Activated CD8-positive, alpha-beta memory T cell treated with anti-CD3 and anti-CD28 coated beads for 1 hour (primary cell): ENCODE data around the gene BICDL1.

ENCODE experiments used
- DNase-seq, 2 donors: peaks; one replicate each; pipeline ENCODE4 v3.0.0-alpha.2; 2020; ENCODE audit warnings: low read depth in 1 of 2; ENCODE audit errors: extremely low read depth in 1 of 2

BICDL1 gene

DNA sequence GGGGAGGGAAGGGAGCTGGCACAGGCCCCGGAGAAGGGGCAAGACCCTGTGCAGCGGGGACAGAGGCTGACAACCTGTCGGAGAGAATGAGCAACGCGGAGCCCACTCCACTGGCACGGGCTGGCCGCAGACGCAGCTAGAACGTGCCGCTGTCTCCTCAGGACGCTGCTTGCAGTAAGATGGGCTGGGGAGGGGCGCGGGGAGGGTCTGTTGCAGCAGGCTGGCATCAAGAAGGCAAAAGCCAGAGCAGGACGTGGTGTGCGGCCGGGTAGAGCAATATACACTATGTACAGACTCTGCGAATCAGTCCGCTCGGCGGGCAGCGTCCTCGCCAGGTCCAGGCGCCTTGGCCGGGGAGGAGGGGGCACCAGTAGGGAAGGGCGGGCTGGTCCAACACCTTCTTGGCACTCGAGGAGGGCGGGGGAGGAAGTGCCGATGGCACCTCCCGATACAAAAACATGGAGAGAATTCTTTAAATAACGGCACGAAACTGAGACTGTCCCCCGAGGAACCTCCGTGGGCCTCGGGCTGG lies 107.7 kb downstream of the BICDL1 start:
- no peak for DNase-seq

DNA sequence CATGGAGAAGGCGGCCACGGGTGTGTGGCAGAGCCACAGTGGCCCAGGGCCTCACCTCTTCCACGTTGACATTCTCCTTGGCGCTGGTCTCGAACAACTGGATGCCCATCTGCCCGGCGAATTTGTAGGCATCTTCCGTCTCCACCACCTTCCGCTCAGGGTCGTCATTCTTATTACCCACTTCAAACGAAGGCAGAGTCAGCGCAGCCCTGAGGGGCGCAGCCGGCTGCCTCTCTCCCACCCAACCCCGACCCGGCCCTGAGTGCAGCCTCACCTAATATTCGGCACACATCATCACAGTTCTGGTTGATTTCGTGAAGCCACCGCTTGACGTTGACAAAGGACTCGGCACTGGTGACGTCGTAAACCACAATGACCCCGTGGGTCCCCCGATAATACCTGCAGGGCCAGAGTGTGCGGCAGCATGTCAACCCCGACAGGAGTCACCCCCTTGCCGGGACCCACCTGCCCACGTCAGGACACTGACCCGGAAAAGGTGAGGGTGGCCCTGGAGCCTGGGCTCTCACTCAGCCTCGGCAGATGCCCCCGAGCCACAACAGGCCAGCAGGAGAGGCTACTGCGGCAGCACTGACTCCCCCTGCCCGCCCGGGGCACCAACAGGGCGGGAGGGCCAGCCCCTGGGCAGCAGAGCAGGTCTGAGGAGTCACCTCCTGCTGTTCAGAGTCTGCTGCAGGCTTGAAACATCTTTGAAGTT lies 109.9 kb downstream of the BICDL1 start:
- no peak for DNase-seq

DNA sequence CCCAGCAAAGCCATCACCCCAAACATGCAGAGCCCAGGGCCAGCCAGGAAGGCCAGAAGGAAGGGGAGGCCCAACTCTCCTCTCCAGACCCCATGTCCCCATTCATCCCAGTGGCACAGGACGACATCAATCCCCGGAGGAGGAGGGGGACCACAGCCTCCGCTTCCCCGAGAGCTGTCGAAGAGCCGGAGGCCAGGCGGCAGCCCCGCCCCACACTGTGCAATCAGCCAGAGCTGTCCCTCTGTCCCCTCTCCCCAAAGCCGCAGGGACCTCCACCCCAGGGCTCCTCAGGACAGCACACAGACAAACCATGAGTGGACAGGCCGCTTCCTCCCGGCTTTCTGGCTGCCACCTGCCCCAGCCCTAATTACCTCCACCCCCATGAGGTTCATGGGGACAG lies 110.7 kb downstream of the BICDL1 start:
- no peak for DNase-seq

DNA sequence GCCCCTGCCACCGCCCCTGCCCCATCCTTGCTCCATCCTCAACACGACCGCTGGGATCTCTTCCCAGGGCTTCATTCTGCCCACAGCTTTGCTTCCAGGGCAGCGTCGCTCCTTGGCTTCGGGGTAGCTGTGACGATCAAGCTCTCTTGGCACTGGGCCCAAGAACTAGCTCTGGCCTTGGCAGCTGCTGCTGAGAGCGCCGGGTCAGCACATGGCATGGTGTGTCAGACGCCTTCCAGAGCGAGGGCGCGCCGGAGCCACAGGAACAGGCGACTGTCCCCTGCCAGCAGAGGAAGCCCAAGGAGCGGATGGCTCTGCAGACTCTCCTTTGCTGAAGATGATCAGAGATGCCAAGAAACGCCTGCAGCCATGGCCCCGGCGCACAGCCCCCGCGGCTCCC lies 111.6 kb downstream of the BICDL1 start:
- no peak for DNase-seq

DNA sequence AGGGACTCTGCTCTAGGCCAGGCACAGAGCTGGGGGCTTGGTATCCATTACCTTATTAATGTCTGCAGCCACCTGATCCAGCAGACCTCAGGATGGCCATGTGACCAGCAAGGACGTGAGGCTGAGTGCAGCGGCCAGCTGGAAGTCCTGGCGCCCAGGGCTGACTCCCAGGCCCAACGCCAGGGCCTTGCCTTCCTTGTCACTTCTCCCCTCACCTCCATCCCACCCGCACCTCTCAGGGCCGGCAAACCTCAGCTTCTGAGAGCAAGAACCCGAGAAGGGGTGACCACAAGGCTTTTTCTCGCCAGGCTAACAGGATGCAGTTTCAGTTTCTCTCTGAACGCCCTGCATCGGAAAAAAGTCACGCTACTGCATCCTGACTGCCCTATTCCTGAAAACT lies 112.1 kb downstream of the BICDL1 start:
- no peak for DNase-seq

DNA sequence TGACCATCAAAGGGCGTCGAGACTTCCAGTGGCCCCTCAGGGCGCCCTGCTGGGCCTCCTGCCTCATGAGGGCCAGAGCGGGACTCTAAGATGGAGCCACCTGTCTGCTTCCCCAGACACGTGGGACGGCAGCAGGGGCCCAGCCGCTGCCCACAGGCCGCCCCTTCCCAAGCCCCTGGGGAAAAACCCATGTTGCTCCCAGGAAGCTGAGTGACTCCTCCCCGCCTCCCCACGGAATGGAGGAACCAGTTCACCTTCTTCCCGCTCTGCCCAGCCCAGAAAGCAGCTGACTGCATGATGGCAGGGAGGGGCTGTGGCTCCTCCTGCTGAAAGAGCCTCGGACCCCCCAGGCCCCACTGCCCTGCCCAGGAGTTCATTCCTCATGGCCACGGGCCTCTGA lies 112.6 kb downstream of the BICDL1 start:
- no peak for DNase-seq

DNA sequence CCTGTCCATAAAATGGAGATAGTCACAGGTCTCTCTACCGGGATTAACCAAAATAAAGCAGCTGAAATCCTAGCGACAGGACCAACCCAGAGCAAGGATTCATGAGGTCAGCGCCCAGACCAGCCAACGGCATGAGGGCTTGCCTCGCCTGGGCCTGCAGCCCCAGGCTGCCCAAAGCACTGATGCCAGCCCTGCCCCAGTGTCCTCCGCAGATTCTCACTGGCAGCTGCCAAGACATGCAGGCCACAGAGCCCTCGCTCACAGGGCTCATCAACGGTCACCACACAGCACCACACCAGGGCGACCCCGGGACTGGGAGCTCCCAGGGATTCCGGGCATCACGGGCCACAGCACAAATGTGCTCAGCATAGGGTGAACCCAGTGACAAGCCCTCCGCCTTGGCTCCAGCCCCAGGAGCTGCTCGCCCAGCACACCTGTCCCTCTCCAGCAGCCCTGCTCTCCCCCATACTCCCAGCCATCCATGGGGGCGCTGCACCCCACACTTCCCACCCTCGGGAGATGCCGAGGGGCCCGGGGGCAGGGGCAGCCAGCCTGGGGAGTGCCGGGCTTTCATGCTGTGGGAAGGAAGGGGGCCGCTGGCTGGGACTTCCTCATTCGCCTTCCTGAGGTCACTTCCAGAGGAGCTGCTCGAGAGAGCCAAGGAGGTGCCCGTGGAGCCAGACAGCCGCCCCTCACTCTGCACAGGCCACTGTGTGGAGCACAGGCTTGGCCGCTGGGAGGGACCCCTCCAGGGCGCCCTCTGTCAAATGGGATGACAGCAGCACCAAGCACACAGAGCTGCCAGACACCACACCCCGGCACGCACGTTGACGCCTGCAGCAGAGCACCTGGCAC lies 113.4 kb downstream of the BICDL1 start:
- no peak for DNase-seq

DNA sequence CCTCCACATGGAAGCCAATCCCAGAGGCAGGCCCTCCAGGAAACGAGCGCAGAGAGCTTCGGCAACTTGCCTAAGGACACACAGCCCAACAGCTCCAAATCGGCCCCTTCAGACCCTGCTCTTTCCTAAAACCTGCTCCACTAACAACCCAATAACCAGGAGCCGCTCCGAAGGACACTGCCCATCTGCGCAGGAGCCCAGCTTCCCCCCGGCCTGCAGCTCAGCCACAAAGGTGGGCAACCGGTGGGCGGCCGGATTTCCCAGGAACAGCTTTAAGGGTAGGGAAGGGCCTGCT lies 114.0 kb downstream of the BICDL1 start:
- DNase-seq, result no peak

DNA sequence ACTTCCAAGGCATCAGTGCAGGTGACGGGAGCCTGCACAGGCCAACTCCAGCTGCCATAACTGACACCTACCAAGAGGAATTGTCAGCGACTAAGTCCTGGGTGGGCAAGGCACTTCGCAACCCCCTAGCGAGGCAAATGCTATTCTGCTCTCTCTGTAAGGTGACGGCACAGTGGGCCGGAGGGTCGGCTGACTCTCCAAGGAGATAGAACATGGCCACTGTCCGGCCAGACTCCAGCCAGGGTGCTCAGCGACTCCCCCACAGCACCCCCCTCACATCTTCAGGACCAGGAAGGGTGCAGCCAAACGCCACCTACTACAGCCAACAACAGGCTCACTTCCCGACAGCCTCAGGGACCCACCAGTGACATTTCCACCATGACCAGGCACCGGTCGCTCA lies 114.3 kb downstream of the BICDL1 start:
- no peak for DNase-seq

DNA sequence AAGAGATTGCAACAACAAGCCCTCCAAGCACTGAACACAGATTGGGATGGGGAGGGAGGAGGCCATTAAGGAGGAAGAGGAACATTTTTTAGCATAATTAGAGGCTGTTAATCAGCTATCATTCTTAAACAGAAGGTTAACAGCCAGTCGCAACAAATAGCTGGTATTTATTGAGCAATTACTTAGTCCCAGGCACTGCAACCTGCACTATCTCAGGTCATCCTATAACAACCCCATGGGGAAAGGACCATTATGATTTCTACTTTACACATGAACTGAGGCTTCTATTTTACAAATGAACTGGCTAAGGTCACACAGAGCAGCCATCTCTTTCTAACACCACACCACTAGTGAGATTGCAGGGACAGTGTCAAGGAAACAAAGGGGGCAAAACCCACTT lies 117.1 kb downstream of the BICDL1 start:
- DNase-seq, result no peak

DNA sequence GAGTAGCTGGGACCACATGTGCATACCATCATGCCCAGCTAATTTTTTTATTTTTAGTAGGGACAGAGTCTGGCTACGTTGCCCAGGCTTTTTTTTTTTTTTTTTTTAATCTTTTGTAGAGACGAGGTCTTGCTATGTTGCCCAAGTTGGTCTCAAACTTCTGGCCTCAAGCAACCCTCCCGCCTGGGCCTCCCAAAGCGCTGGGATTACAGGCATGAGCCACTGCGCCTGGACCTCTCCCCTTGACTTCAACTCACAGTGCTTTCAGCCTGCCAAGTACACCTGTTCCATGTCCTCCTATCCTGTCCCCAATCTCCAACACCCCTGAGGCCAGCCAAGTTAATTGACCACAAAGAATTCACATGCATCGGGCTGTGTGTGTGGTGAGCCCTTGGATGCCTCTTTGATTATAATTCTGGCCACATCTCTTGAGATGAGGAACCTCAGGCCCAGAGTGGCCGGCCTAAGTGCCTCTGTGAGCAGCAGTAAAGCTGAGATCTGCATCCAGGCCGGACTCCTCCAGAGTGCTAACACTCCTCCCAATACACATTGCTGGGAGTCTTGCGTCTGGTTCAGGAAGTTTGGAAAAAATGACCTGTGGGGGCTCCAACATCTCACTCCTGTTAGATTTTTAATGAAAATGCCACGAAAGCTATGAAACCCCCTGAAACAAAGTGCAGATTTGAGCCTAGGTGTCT lies 120.7 kb downstream of the BICDL1 start:
- no peak for DNase-seq

DNA sequence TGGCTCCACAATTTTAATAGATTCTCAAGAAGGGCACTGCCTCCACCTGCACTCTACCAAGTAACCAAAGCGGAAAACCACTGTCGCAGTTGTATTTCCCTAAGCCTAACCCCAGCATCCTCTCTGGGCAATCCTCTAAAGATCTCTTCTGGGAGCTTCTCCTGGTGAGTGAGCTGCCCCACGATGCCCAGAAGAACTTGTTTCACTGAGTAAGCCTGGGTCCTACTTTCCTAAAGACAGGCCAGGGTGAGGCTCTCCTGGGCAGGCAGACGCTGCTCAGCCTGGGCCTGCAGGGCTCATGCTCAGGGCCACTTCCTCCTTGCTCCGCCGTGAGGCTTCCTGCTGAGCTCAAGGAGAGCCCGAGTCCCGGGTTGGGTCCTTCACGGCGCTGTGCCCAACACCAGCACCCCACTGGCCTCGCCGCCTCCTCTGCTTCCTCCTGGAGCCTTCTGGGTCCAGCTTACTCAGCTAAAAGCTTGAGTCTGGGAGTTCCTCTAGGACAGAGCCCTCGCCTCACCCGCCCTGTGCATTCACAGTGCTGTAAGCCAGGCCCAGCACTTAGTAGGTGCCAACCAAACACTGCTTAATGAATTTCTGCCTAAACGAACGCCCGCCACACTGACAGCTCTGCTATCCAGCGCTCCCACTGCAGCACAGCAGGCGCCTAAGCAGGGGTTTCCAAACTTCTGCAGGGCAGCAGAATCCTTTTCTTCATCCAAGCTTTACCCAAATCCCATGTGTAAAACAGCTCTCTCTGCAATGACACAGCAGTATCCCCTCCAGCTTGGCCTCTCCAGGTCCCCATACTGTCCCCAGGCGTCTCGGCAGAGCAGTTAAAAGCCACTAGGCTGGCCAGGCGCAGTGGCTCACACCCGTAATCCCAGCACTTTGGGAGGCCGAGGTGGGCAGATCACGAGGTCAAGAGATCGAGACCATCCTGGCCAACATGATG lies 121.8 kb downstream of the BICDL1 start:
- peak in 1 of 2 donors; percentile 11 for DNase-seq

DNA sequence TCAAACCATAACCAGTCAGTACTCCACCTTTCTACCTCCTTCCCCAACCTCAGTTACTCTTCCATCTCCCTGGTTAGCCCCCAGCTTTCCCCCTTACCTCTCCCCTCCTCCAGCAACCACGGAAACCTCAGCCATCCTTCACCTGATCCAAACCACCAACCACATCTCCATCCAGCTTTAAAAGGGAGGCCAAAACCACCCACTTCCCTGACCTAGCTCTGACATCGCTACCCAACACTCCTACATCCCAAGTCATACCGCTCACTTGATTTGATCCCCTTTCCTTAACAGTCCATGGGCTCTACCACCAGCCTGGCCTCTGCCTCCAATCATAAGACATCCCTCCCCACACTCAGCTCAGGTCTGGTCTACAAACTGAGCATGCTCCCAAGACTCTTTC lies 126.0 kb downstream of the BICDL1 start:
- no peak for DNase-seq

DNA sequence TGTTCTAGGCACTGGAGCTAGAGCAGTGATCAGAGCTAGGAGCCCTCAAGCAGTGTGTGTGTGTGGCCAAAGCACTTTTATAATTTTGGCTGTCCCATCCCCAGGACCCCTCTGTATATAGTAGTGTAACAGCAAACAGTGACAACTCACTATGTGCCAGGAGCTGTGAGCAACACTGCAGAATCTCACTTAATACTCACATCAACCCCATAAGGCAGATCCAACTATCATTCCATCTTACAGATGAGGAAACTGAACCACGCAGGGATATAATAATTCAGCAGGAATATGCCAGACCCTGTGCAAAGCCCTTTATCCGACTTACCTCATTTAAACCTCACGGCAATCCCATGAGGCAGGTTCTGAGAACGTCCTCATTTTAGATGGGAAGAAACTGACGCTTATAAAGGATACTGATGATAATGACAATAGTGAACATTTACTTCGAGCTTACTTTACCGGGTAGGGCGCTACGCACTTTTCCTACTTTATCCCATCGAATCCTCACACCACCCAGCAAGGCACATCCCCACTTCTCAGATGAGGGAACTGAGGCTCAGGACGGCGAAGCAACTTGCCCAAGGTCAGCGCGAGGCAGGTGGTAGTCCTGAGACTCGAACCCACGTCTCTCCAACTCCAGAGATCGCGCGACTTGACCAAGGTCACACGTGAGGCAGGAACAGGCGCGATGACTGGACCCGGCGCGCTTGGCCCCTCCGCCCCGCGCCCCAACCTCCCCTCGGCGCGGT lies 126.8 kb downstream of the BICDL1 start:
- no peak for DNase-seq

DNA sequence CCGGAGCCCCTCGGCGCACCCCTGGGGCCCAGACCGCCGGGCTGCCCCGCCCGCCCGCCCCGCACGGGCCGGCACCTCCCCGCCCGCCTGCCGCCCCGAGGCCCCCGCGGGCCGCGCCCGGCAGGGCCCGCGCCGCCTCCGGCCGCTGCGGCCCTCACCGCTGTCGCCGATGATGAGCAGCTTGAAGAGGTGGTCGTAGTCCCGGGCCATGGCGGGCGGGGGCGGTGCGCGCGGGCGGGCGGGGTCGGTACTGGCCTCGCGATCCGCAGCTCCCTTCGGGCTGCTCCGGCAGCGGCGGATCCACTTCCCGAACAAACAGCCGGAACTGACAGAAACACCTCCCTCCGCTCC lies 127.4 kb downstream of the BICDL1 start, which contains the start of gene RAB35:
Gene RAB35, minus strand, starts transcription at position 313 of the 351 bp plus-strand sequence. Its CDS starts 103 bp downstream, at position 210.
- no peak for DNase-seq

DNA sequence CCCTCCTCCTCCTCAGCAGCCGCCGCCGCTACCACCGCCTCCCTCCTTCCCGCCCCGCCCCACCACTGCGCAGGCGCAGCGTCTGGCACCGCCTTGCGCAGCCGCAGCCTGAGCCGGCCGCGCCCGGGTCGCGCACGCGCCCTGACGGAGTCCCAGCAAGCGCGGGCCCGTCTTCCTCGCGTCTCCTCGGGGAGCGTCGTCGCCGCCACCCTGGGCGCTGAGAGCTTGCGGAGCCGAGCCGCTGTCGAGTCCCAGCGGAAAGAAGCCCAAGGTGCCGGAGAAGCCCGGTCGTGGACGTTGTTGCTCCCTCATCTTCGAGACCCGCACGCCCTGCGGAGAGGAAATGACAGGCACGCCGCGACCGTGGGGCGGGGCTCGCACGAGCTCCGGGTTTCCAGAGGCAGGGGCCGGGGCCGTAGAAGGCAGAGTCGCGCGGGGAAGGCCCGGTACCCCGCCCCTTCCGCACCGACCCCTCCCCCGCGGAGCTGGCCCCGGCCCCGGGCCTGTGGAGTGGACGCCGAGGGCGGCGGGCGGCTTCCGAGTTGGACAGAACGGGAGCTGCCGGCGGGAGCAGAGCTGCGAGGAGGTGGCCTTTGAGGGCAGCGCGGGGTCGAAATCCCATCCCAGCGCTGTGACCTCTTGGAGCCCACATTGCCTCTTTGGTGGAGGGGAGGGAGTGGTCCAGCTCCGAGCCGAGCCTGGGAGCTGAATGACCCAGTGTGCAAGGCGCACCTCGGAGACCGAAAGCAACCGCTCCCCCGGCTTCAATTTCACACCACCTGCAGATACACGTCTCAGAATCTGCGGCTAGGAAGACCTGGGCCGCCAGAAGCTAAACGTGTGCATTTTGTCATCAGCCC lies 128.0 kb downstream of the BICDL1 start:
- peak; percentile 92 to 97 for DNase-seq

DNA sequence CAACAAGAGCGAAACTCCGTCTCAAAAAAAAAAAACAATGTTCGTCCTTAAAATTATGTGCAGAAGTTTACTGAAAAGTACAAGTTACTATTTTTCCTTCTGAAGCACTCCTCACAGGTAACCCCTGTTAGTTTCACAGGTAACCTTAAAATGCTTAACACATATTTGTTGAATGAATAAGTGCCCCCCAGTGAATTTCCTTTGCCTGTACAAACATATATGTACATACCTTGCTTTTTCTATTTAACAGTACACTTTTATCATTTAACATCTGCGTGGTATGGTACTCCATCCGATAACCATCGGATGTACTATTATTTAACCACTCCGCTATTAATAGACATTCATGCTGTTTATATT lies 128.9 kb downstream of the BICDL1 start:
- no peak for DNase-seq

DNA sequence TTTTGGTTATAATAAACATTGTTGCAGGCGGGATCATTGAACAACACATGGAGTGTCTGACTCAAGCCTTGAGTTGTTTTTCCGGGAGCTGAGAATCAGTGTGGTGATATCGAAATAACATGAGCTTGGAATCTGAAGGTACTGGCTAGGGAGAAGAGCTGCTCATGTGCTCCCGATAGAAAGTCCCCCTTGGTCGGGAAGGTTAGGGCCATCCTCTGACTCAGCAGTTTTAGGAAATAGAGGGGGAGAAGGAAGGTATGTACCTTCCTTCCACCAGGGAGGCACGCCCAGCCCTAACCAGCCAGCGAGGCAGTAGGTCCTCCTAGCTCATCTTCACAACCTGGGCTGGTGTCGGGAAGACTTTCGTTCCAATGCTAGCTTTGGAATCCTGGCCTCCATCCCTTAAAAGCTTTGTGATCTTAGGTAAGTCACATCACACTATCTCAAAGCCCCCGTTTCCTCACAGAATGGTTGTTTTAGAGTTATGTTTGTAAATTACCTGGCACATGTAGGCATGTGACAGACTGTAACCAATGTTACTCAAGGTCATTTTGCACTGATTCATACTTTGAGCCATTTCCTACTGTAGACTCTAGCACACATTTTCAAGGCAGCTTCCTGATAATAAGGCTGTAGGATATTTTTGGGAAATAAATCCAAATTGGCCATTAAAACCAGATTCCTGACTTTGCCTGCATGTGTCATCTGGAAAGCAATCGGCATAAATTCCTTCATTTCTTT lies 129.5 kb downstream of the BICDL1 start:
- no peak for DNase-seq
